Parathyroid adenoma (tissue), 2 donors: ENCODE data around the gene SLC25A34.

Experiments used
- H2AFZ ChIP-seq: fragments of 300-600 bp; sonication (generic); one replicate; pipeline ENCODE4 v1.7.0; 2017; ENCODE audit warnings: antibody characterized with exemption, mild to moderate bottlenecking
- H3K27ac ChIP-seq: fragments of 300-600 bp; sonication (generic); one replicate; pipeline ENCODE4 v1.7.0; 2017
- H3K27me3 ChIP-seq: fragments of 300-600 bp; sonication (generic); one replicate; pipeline ENCODE4 v1.7.0; 2017; ENCODE audit warnings: low read length; ENCODE audit not compliant: control insufficient read depth, insufficient read depth
- H3K36me3 ChIP-seq: fragments of 300-600 bp; sonication (generic); one replicate; pipeline ENCODE4 v1.7.0; 2017; ENCODE audit warnings: low read length; ENCODE audit not compliant: control insufficient read depth, insufficient read depth
- H3K4me1 ChIP-seq: fragments of 300-600 bp; sonication (generic); one replicate; pipeline ENCODE4 v1.7.0; 2017; ENCODE audit warnings: control low read depth
- H3K4me2 ChIP-seq: fragments of 300-600 bp; sonication (generic); one replicate; pipeline ENCODE4 v1.7.0; 2017; ENCODE audit warnings: low read length
- H3K4me3 ChIP-seq: fragments of 300-600 bp; sonication (generic); one replicate; pipeline ENCODE4 v1.7.0; 2017; ENCODE audit warnings: low read depth, low read length
- H3K79me2 ChIP-seq: fragments of 300-600 bp; sonication (generic); one replicate; pipeline ENCODE4 v1.7.0; 2017; ENCODE audit warnings: control low read depth
- H3K9ac ChIP-seq: fragments of 300-600 bp; sonication (generic); one replicate; pipeline ENCODE4 v1.7.0; 2017; ENCODE audit warnings: mild to moderate bottlenecking
- H3K9me3 ChIP-seq: fragments of 300-600 bp; sonication (generic); one replicate; pipeline ENCODE4 v1.7.0; 2017; ENCODE audit warnings: low read length; ENCODE audit not compliant: control insufficient read depth
- TF ChIP-seq, protein P1 (sequence below): fragments of 300-600 bp; sonication (generic); IDR thresholded peaks from one replicate; pipeline ENCODE4 v1.7.0; 2017; ENCODE audit warnings: antibody characterized with exemption, mild to moderate bottlenecking
- donor health status: primary hyperparathyroidism.

SLC25A34 gene

DNA sequence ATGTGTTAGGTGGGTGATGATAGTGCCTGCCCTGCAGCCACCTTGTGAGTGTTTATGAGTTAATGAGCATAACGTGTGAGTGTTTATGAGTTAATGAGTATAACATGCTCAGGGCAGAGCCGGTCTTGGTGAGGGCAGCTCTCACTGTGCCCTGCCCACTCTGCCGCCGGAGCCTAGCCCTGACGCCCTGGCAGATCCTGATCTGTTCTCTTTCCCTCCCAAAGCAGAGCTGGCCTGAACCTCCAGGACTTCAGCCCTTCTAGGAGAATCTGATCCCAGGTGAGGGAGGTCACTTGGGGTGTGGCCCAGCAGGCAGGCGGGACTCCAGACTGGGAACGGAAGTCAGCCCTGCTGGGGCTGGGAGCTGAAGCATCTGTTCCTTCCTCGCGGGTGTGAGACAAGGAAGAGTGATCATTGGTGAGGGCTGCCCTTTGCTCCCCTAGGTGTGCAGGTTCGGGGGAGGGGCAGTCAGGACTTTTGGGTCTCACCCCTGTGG, 28.3 kb downstream of the SLC25A34 start:
- Histone ChIP-seq H2AFZ (no peak overlapping the region), H3K36me3 (no peaks in the 10 kb centered on the region), H3K9ac (no peak overlapping the region), H3K79me2 (no peaks in the 10 kb centered on the region), H3K9me3 (no peaks in the 10 kb centered on the region), H3K27me3 (no peaks in the 10 kb centered on the region), H3K4me1 (peaks cover 12% of the 10 kb centered on the region), H3K27ac (peak overlapping the region; percentile 39), H3K4me3 (no peak overlapping the region), H3K4me2 (no peak overlapping the region)
- TF ChIP-seq, protein P1, sequence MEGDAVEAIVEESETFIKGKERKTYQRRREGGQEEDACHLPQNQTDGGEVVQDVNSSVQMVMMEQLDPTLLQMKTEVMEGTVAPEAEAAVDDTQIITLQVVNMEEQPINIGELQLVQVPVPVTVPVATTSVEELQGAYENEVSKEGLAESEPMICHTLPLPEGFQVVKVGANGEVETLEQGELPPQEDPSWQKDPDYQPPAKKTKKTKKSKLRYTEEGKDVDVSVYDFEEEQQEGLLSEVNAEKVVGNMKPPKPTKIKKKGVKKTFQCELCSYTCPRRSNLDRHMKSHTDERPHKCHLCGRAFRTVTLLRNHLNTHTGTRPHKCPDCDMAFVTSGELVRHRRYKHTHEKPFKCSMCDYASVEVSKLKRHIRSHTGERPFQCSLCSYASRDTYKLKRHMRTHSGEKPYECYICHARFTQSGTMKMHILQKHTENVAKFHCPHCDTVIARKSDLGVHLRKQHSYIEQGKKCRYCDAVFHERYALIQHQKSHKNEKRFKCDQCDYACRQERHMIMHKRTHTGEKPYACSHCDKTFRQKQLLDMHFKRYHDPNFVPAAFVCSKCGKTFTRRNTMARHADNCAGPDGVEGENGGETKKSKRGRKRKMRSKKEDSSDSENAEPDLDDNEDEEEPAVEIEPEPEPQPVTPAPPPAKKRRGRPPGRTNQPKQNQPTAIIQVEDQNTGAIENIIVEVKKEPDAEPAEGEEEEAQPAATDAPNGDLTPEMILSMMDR = no peak

DNA sequence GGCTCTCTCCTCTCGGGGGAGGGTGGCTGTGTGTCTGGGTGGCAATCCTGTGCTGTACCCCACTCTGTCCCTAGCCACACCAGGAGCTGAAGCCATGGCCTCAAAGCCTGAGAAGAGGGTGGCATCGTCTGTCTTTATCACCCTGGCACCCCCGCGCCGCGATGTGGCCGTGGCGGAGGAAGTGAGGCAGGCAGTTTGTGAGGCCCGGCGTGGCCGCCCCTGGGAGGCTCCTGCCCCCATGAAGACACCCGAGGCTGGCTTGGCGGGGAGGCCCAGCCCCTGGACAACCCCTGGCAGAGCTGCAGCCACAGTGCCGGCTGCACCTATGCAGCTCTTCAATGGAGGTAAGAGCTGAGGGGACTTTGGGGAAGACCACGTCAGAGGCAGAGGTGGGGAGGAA, 28.8 kb downstream of the SLC25A34 start:
- no peaks in the 10 kb centered on the region for H3K36me3 ChIP-seq
- H3K9ac ChIP-seq = no peak overlapping the region

DNA sequence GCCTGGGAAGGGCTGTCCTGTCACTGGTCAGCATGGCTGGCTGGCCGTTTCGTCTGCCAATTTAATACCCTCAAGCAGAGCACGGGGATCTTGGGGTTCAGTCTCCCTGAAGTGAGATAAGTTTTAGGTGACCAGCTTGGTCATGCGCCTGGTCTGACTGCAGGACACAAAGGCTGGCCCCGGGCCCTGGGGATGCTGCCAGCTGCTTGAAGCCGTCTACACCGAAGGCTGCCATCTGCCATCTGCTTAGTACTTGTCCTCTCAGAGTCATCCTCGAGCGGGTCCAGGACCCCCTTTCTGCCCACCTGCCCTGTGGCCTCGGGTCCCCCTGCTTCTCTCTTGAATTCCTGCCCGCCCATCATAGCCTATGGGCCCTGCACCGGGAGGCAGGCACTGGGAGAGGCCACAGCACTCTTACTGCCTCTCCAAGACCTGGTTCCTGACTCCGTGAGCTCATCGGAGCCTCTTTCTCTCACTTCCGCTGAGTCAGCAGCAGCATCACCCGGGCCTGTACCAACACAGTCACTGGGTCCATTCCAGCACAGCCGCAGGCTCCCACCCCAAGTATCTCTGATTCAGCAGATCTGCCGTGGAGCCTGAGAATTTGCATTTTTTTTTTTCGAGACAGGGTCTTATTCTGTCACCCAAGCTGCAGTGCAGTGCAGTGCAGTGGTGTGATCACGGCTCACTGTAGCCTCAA, 29.6 kb downstream of the SLC25A34 start:
- Histone ChIP-seq H2AFZ (no peak overlapping the region), H3K9ac (no peak overlapping the region), H3K4me3 (no peak overlapping the region), H3K27me3 (no peaks in the 10 kb centered on the region), H3K36me3 (no peaks in the 10 kb centered on the region), H3K9me3 (no peaks in the 10 kb centered on the region), H3K27ac (peak overlapping the region; percentile 15), H3K4me1 (peaks cover 12% of the 10 kb centered on the region), H3K4me2 (no peak overlapping the region), H3K79me2 (no peaks in the 10 kb centered on the region)
- TF ChIP-seq, protein P1 = no peak

More for the DNA sequence above, 28.8 kb downstream of the SLC25A34 start:
- Histone ChIP-seq H3K4me2 (no peak overlapping the region), H3K4me1 (peaks cover 12% of the 10 kb centered on the region), H3K27ac (no peak overlapping the region), H2AFZ (no peak overlapping the region), H3K4me3 (no peak overlapping the region), H3K9me3 (no peaks in the 10 kb centered on the region), H3K79me2 (no peaks in the 10 kb centered on the region), H3K27me3 (no peaks in the 10 kb centered on the region)
- TF ChIP-seq, protein P1 = no peak

DNA sequence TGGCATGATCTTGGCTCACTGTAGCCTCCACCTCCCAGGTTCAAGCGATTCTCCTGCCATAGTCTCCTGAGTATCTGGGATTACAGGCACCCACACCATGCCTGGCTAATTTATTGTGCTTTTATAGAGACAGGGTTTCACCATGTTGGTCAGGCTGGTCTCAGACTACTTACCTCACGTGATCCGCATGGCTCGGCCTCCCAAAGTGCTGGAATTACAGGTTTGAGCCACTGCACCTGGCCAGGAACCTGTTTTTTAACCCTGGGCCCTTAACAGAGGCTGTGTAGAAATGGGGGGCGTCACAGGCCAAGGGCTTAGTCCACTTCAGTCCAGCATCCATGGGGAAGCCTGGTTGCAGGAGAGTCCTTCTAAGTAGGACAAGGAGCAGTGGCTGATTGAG, 31.9 kb downstream of the SLC25A34 start:
- no peaks in the 10 kb centered on the region for H3K9me3 ChIP-seq
- H3K4me1 ChIP-seq = peaks cover 7% of the 10 kb centered on the region
- no peak overlapping the region for H3K27ac ChIP-seq
- TF ChIP-seq, protein P1 = no peak
- H3K27me3 ChIP-seq = no peaks in the 10 kb centered on the region
- H3K9ac ChIP-seq = no peak overlapping the region
- H3K4me2 ChIP-seq = no peak overlapping the region
- H3K79me2 ChIP-seq = no peaks in the 10 kb centered on the region
- H3K4me3 ChIP-seq = no peak overlapping the region
- no peak overlapping the region for H2AFZ ChIP-seq
- H3K36me3 ChIP-seq = no peaks in the 10 kb centered on the region

DNA sequence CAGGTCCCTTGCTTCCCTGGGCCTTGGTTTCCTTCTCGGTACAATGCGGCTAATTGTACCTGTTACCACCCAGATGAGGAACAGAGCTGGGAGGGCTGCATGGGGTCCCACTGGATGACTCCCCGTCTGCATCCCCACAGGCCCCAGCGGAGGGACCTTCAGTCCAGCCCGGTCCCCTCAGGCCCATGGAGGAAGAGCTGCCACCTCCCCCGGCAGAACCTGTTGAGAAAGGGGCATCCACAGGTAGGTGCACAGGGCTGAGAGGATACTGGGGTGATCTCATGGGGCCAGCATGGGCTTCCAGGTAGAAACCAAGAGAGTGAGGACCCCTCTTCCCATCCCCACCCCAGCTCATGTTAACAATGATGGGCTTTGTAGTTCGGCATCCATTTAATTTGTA, 32.3 kb downstream of the SLC25A34 start:
- Histone ChIP-seq H3K4me1 (peaks cover 7% of the 10 kb centered on the region), H3K36me3 (no peaks in the 10 kb centered on the region)
- TF ChIP-seq, protein P1 = no peak

More for the DNA sequence above, 32.3 kb downstream of the SLC25A34 start:
- Histone ChIP-seq H3K79me2 (no peaks in the 10 kb centered on the region), H3K4me2 (no peak overlapping the region), H3K4me3 (no peak overlapping the region), H3K27me3 (no peaks in the 10 kb centered on the region), H3K9me3 (no peaks in the 10 kb centered on the region), H3K9ac (no peak overlapping the region), H2AFZ (no peak overlapping the region), H3K27ac (no peak overlapping the region)
